ENCODE results near the gene WWC1. TPM values are rescaled to one million over a fixed set of nuclear protein-coding genes. Genes with fewer than 3 reads are reported as not detected.

Gene WWC1
- total and polyA plus RNA-seq, 10 of the 15 experiments (the other 5 are each of a cell fraction or from before 2014, with no cell fraction given), result 0.50 to 7.8 (median 2.5) TPM

GRCh38 chr5:168481330-168481788 is 189.9 kb downstream of the WWC1 start (continued):
- TF ChIP-seq BCL3 (IDR thresholded peaks at IDR 0.05; ENCODE audit: borderline replicate concordance, insufficient read depth, low read depth, low read length, poor library complexity, severe bottlenecking) (no peak), ZNF274 (IDR thresholded peaks at IDR 0.05; ENCODE audit: insufficient read depth, insufficient read length) (no peak), GABPA (IDR thresholded peaks at IDR 0.05; ENCODE audit: low read depth) (no peak), HDAC2 (IDR thresholded peaks at IDR 0.05) (no peak), TCF12 (IDR thresholded peaks at IDR 0.05; ENCODE audit: low read depth, low read length) (peak; percentile 51; the same call in 1 of the 2 replicates), RB1 (IDR thresholded peaks at IDR 0.05; ENCODE audit: borderline replicate concordance) (no peak), SMAD5 (IDR thresholded peaks at IDR 0.05; ENCODE audit: low read depth) (no peak), ZNF24 (IDR thresholded peaks at IDR 0.05) (no peak), PBX3 (IDR thresholded peaks at IDR 0.05; ENCODE audit: insufficient replicate concordance, low read depth, low read length) (peak; percentile 43), IKZF2 (IDR thresholded peaks at IDR 0.05) (peak; percentile 50 to 56; a peak in 3 of 4 replicates), CBFB (IDR thresholded peaks at IDR 0.05; ENCODE audit: low read depth) (no peak), STAT1 (conservative IDR thresholded peaks at IDR 0.05) (no peak), LARP7 (IDR thresholded peaks at IDR 0.05) (no peak), KAT2A (conservative IDR thresholded peaks at IDR 0.05; ENCODE audit: control insufficient read depth, low read depth, low read length) (no peak), TAF1 (IDR thresholded peaks at IDR 0.05; ENCODE audit: borderline replicate concordance, low read depth, low read length) (no peak), CREB1 (IDR thresholded peaks at IDR 0.05; ENCODE audit: low read depth) (0 out of 2 replicates have a peak, but pooled peaks have one; percentile 15)
- TF ChIP-seq, protein P1, sequence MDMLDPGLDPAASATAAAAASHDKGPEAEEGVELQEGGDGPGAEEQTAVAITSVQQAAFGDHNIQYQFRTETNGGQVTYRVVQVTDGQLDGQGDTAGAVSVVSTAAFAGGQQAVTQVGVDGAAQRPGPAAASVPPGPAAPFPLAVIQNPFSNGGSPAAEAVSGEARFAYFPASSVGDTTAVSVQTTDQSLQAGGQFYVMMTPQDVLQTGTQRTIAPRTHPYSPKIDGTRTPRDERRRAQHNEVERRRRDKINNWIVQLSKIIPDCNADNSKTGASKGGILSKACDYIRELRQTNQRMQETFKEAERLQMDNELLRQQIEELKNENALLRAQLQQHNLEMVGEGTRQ (IDR thresholded peaks at IDR 0.05; ENCODE audit: borderline replicate concordance, low read depth, low read length), result no peak; the same call in 1 of the 2 replicates
- TF ChIP-seq, protein P2, sequence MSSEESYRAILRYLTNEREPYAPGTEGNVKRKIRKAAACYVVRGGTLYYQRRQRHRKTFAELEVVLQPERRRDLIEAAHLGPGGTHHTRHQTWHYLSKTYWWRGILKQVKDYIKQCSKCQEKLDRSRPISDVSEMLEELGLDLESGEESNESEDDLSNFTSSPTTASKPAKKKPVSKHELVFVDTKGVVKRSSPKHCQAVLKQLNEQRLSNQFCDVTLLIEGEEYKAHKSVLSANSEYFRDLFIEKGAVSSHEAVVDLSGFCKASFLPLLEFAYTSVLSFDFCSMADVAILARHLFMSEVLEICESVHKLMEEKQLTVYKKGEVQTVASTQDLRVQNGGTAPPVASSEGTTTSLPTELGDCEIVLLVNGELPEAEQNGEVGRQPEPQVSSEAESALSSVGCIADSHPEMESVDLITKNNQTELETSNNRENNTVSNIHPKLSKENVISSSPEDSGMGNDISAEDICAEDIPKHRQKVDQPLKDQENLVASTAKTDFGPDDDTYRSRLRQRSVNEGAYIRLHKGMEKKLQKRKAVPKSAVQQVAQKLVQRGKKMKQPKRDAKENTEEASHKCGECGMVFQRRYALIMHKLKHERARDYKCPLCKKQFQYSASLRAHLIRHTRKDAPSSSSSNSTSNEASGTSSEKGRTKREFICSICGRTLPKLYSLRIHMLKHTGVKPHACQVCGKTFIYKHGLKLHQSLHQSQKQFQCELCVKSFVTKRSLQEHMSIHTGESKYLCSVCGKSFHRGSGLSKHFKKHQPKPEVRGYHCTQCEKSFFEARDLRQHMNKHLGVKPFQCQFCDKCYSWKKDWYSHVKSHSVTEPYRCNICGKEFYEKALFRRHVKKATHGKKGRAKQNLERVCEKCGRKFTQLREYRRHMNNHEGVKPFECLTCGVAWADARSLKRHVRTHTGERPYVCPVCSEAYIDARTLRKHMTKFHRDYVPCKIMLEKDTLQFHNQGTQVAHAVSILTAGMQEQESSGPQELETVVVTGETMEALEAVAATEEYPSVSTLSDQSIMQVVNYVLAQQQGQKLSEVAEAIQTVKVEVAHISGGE (CRISPR knock-in tag; IDR thresholded peaks at IDR 0.05), result no peak
- TF ChIP-seq, protein P3, sequence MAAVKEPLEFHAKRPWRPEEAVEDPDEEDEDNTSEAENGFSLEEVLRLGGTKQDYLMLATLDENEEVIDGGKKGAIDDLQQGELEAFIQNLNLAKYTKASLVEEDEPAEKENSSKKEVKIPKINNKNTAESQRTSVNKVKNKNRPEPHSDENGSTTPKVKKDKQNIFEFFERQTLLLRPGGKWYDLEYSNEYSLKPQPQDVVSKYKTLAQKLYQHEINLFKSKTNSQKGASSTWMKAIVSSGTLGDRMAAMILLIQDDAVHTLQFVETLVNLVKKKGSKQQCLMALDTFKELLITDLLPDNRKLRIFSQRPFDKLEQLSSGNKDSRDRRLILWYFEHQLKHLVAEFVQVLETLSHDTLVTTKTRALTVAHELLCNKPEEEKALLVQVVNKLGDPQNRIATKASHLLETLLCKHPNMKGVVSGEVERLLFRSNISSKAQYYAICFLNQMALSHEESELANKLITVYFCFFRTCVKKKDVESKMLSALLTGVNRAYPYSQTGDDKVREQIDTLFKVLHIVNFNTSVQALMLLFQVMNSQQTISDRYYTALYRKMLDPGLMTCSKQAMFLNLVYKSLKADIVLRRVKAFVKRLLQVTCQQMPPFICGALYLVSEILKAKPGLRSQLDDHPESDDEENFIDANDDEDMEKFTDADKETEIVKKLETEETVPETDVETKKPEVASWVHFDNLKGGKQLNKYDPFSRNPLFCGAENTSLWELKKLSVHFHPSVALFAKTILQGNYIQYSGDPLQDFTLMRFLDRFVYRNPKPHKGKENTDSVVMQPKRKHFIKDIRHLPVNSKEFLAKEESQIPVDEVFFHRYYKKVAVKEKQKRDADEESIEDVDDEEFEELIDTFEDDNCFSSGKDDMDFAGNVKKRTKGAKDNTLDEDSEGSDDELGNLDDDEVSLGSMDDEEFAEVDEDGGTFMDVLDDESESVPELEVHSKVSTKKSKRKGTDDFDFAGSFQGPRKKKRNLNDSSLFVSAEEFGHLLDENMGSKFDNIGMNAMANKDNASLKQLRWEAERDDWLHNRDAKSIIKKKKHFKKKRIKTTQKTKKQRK (IDR thresholded peaks at IDR 0.05; ENCODE audit: low read depth, low read length), result no peak
